22Rv1 (cell line): Measurements from ENCODE around the gene PCSK5.

Experiments used
- H3K27ac ChIP-seq: fragments of 450-650 bp; 2 replicates; pipeline ENCODE4 v1.5.1; 2017
- CTCF ChIP-seq: fragments of 450-650 bp; IDR thresholded peaks from 2 replicates; pipeline ENCODE4 v1.5.1; 2017; ENCODE audit warnings: mild to moderate bottlenecking
- ZFX ChIP-seq: fragments of 450-650 bp; IDR thresholded peaks from 2 replicates; pipeline ENCODE4 v1.6.1; 2017; ENCODE audit warnings: antibody characterized with exemption, borderline replicate concordance

The PCSK5 gene

GRCh38 chr9:76192013-76192412, 301.5 kb downstream of the PCSK5 start:
- TF ChIP-seq CTCF, result no peak
- no peak for TF ChIP-seq ZFX
- no peak overlapping the region for H3K27ac ChIP-seq

GRCh38 chr9:76194896-76195295, 304.4 kb downstream of the PCSK5 start:
- H3K27ac ChIP-seq, result no peak overlapping the region
- no peak for TF ChIP-seq ZFX
- no peak for TF ChIP-seq CTCF

- no peak overlapping the region for H3K27ac ChIP-seq
- TF ChIP-seq ZFX, result no peak
- no peak for TF ChIP-seq CTCF
Observed at GRCh38 chr9:76198336-76198735, 307.9 kb downstream of the PCSK5 start.

GRCh38 chr9:76200315-76200714, 309.8 kb downstream of the PCSK5 start:
- no peak overlapping the region for H3K27ac ChIP-seq
- no peak for TF ChIP-seq ZFX
- no peak for TF ChIP-seq CTCF

- TF ChIP-seq CTCF (no peak), ZFX (no peak)
- no peak overlapping the region for H3K27ac ChIP-seq
Observed at GRCh38 chr9:76200745-76201144, 310.3 kb downstream of the PCSK5 start.

- TF ChIP-seq ZFX, result no peak
- H3K27ac ChIP-seq, result no peak overlapping the region
Observed at GRCh38 chr9:76203373-76203772, 312.9 kb downstream of the PCSK5 start.

- no peak for TF ChIP-seq ZFX
- no peak for TF ChIP-seq CTCF
- no peak overlapping the region for H3K27ac ChIP-seq
Observed at GRCh38 chr9:76206821-76207220, 316.3 kb downstream of the PCSK5 start.

- TF ChIP-seq CTCF (no peak), ZFX (no peak)
- no peak overlapping the region for H3K27ac ChIP-seq
Observed at GRCh38 chr9:76213751-76214150, 323.3 kb downstream of the PCSK5 start.
